HG03521 (cell line): ENCODE results near the gene RABL6.
A peak's percentile ranks its signal among the peaks of the same experiment; 100 is the strongest.
"Not testable (repeated sequence)": the region's sequence is repeated elsewhere in the genome, so short reads cannot be mapped to it uniquely, and the experiment has no call there.

ENCODE experiments used
- ATAC-seq: cut with Tn5 transposase; IDR thresholded peaks from one replicate; pipeline ENCODE4 v1.9.1; 2021; ENCODE audit warnings: mild to moderate bottlenecking, moderate library complexity; ENCODE audit not compliant: unreplicated experiment

RABL6 gene

DNA sequence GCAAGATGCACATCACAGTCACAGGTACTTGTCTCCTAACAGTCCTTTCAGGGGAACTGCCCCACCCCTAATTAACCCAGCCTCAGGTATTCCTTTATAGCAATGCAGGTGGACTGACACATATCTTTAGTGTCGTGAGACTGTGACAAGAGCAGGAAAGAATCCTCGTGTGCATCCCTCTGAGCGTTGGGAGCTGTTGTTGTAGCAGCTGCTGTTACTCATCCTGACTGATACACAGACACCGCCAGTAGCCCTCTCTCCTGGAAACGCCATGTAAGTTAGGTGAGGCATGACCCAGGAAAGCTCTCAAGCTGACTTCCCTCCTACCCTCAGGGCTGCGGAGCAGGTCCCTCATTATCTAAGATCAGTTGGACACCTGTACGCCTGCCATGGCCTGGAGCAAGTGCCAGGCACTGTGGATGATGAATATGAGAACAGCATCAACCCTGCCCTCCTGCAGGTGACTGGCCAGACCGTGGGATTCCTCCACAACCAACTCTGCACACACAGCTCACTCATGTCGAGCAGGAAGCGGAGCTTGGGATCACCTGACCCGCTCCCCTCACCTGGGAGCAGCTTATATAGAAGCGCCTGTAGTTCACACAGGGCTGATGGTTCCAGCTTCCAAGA lies 33.2 kb upstream of the RABL6 start:
- no peak for ATAC-seq

DNA sequence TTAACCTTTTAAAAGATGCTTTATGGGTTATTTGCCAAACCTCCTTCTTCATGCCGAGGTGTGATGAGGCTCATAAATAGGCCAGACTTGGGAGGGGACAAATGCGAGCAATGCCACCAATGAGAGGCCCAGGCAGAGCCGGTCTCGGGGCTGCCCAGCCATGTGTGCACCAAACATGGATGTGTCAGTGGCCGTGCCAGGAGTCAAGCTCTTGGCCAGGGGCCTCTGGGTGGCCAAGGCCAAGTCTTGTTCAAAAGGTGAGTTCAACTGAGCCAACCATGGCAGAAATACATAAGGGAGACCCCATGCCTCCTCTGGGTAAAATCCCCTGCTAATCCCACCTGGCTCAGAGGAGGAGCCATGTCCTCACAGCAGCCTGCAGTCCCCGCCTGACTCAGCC lies 32.6 kb upstream of the RABL6 start:
- no peak for ATAC-seq

DNA sequence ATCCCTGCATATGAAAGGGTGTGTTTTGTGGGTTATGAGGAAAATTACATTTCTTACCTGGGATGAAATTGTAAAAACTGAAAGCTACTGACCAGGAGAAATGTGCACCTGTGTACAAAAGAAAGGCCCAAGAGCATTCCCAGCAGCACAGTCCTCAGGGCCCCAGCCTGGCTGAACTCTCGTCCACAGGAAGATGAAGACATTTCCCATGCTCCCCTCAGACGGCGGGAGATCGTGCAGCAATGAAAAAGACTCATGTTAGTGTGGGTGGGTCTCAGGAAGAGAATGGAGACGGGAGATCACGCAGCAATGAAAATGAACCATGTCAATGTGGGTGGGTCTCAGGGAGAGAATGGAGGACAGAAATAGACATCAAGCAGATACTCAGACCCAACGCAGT lies 30.8 kb upstream of the RABL6 start:
- ATAC-seq: no peak

DNA sequence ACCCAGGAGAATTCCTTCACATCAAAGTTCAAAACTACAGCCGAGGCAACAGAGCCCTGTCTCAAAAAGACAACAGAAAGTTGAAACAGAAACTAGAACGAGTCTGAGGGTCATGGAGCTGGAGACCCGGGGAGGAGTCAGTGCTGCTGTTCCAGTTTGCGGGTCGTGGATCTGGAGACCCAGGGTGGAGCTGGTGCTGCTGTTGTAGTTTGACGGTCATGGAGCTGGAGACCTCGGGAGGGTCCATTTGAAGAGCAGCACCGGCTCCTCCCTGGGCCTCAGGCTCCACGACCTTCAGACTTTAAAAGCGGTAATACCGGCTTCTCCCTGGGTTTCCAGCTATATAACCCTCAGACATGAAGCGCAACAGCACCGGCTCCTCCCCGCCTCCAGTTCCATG lies 30.4 kb upstream of the RABL6 start:
- ATAC-seq: no peak

DNA sequence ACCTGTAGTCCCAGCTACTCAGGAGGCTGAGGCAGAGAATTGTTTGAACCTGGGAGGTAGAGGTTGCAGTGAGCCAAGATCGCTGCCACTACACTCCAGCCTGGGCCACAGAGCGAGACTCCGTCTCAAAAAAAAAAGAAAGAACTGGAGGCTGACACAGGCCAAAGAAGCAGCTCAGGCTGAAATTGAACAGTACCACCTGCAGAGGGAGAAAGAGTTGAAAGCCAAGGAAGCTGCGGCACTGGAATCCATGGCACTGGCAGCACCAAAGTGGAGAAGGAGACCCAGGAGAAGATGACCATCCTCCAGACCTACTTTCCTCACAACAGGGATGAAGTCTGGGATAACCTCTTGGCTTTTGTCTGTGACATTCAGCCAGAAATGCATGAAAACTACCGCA lies 27.9 kb upstream of the RABL6 start:
- ATAC-seq: no peak

DNA sequence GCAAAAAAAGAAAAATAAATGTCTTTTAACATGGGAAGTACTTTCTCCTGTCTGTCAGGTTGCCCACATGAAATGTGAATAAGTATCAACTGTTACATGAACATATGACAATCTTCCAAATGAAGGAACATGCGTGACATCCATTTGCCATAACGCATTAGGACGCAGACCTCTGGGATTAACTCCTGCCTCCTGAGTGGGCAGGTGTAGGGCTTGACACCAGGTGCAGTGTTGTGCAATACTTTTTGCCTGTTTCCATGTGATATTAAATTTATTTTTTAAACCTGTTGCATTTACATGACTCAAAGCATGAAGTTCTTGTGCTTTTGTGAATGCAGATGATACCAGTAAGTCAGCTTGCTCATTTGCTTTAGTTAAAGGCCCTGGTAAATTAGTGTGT lies 25.3 kb upstream of the RABL6 start:
- ATAC-seq: no peak

DNA sequence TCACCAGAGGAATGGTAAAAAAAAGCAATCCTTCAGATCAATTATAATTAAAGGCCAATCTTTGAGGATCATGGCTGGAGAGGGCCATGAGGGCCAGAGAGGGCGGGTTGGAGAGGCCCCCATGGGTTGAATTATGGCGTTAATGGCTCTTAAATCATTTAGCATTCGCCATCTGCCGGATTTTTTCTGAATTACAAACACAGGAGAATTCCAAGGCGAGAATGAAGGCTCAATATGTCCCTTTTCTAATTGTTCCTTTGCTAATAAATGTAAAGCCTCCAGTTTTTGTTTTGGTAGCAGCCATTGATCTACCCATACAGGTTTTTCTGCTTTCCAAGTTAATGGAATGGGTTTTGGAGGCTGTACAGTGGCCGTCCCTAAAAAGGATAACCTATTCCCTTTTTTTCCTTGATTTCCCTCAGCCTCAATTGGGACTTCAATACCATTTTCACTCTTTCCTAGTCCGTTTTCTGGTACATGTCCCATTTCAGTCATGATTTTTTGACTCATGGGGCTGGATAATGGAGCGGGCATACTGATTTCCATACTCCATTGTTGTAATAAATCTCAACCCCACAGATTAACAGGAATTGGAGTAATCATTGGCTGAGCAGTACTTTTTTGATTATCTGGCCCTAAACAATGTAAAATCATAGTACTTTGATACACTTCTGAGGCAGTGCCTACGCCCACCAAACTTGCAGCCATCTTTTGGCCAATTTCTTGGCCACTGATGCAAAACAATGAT lies 23.3 kb upstream of the RABL6 start:
- ATAC-seq: no peak

DNA sequence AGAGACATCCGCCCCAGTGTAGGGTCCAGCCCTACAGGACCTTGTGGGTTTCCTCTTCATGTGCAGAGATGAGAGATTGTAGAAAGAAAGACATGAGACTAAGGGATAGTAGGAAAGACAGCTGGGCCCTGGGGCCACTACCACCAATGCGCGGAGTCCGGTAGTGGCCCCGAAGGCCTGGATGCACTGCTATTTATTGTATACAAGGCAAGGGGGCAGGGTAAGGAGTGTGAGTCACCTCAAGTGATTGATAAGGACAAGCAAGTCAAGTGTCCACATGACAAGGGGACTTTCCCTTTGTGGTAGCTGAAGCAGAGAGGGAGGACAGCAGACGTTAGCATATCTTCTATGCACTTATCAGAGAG lies 22.8 kb upstream of the RABL6 start:
- ATAC-seq: no peak

DNA sequence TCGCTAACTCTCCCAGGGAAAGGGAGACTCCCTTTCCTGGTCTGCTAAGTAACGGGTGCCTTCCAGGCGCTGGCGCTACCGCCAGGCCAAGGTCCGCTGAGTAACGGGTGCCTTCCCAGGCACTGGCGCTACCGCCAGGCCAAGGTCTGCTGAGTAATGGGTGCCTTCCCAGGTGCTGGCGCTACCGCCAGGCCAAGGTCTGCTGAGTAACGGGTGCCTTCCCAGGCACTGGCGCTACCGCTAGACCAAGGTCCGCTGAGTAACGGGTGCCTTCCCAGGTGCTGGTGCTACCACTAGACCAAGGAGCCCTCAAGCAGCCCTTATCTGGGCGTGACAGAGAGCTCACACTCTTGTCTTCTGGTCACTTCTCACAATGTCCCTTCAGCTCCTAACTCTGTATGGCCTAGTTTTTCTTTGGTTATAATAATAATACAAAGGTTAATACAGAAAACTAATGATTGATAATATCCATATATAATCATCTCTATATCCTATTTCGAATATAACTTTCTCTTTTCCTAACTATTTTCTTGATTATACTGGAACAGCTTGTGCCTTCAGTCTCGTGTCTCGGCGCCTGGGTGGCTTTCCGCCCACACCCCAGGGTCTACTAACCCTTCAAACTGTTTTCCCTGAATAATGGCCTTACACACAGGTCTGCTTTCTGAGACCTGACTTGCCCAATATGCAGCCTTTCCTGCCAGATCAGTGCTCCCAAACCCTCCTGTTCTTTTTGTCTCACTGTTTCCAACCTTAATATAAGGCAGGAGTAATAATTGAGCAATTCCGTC lies 22.0 kb upstream of the RABL6 start:
- not testable (repeated sequence) for ATAC-seq

DNA sequence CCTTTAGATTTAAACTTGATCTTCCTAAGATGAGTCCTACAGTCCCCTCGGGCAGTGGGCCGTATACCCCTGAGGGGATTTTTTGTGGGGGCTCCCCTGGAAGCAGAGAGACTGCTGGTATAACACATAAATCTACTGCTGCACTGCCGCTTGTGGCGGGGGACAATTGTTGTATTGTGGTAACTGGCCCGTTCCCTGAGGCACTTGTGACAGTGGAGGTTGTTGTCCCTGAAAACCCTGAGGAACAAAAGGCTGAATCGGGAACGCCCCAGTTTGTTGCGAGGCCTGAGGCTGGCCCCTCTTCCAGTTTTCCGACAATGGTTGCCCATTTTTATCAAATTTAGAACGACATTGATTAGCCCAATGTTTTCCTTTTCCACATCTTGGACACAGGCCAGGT lies 21.3 kb upstream of the RABL6 start:
- ATAC-seq: no peak

DNA sequence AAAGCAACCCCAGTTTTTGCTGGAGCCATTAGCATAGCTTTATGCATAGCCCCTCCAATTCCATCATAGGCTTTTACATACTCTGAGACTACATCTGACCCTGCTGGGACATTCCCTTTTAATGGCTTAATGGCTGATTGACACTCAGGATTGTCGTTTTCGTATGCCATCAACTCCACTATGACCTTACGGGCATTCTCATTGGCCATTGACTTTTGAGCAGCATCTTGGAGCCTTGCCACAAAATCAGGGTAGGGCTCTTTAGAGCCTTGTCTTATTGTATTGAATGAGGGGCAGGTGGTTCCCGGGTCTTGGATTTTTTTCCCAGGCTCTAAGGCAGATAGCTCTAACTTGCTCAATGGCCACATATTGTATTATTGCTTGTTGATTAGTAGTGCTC lies 20.8 kb upstream of the RABL6 start:
- ATAC-seq: not testable (repeated sequence)

DNA sequence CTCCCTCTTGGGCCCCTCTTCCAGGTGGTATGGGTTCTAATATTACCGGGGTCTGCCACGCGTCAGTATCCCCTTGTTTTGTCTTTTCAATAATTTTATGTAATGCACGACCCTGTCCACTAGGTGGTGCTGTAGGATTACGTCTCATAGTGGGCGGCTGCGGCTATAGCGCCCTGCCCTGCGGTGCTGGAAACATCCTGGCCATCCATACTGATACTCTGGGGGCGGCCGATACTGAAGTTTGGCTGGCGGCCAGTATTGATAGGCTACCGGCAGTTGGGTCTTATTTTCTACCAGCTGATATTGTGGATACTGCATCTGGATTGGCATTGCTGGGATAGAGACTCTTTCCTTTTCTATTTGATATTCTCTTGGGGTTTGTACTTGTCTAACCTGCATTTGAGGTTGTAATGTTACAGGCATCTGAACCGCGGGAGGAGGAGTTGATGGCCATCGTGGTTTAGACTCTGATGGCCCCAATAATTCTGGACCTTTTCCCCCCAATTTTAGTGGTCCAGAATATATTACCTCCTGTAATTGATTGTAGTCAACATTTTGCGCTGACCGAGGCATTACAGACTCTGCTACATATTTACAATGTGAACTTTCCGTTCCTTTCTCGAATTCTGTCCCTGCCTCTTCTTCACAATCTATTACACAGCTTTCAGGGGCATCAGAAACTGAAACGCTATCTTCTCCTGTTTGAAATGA lies 19.9 kb upstream of the RABL6 start:
- no peak for ATAC-seq

DNA sequence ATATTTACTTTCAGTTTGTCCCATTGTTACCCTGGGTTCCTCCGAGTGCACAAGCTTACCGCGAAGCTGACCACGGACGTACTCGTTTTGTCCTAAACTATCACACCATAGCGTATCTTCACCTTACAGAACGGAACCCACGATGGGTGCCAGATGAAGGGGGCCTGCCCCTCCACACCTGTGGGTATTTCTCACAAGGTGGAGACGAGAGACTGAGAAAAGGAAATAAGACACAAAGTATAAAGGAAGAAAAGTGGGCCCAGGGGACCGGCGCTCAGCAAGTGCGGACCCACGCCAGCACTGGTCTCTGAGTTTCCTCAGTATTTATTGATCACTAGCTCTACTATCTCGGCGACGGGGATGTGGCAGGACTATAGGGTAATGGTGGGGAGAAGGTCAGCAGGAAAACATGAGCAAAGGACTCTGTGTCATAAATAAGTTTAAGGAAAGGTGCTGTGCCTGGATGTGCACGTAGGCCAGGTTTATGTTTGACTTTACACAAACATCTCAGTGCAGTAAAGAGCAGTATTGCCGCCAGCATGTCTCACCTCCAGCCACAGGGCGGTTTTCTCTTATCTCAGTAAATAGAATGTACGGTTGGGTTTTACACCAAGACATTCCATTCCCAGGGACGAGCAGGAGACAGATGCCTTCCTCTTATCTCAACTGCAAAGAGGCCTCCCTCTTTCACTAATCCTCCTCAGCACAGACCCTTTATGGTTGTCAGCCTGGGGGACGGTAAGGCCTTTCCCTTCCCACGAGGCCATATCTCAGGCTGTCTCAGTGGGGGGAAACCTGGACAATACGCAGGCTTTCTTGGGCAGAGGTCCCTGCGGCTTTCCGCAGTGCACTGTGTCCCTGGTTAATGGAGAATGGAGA lies 18.9 kb upstream of the RABL6 start:
- not testable (repeated sequence) for ATAC-seq

DNA sequence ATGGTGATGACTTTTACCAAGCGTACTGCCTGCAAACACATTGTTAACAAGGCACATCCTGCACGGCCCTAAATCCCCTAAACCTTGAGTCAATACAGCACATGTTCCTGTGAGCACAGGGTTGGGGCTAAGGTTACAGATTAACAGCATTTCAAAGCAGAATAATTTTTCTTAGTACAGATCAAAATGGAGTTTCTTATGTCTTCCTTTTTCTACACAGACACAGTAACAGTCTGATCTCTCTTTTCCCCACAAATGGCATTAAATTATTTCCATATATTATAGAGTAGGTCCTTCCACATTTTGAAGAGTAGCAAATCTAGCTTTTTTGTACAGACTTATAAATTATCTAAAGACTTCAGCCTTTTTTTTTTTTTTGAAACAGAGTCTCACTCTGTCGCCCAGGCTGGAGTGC lies 18.2 kb upstream of the RABL6 start:
- no peak for ATAC-seq

DNA sequence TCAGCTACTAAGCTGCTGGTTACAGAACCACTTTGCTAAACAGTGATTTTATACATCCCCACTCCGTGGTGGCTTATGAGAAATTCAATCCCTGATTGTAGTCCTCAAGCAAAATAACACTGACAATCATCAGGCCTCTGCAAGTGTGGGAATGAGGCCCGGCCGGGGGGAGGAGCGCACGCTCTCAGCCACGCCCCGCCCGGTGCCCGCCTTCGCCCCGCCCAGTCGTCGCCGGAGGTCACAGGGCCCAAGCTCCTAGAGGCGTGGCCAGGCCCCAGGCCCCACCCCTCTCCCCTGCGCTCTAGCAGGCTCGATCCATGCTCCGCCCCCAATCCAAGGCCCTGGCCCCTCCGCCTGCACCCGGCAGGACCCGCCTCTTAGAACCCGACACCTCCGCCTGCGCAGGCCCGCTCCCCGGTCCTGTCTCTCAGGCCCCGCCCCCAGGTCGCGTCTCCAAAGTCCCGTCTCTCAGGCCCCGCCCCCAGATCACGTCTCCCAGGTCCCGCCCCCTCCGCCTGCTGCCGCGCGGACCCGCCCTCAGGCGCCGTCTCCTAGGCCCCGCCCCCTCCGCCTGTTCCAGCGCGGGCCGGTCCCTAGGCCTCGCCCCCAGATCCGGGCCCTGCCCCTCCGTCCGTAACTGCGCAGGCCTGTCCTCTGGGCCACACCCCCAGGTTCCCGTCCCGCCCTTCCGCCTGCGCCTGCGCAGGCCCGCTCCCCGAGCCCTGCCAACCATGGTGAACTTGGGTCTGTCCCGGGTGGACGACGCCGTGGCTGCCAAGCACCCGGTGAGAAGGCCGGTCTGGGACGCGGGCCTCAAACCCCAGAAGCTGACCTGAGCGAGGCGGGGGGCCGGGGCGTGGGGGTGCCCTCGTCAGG lies 16.9 kb upstream of the RABL6 start, which contains the start of gene TMEM141:
Gene TMEM141, plus strand, starts transcription at position 705 of the 876 bp plus-strand sequence. Its CDS starts 27 bp downstream, at position 732.
- ATAC-seq: peak; percentile 83

DNA sequence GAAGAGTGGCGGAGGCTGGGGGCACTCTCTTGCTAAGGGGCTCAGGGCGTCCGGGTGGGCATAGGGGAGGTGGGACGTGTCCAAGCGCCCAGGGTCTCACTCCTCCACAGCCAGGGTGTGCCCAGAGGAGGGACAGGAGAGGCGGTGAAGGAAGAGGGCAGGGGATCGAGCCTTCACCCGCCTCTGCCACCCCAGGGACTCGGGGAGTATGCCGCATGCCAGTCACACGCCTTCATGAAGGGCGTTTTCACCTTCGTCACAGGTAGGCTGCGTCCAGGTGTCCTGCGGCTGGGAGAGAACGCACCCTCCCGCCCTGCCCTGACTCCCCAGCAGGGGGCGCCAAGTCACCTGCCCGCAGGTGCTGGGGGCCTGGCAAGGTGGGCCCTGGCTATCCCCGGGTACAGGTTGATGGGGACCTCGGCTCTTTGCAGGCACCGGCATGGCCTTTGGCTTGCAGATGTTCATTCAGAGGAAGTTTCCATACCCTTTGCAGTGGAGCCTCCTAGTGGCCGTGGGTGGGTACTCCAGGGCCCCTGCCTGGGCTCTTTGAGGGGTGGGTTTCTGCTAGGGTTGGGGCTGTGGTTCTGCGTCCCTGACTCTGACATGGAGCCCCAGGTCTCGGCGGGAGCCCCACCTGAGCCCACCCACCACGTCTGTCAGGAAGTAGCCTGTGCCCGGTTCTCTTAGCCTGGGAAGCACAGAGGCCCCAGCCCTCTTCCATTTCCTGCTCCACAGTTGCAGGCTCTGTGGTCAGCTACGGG lies 16.1 kb upstream of the RABL6 start:
- no peak for ATAC-seq

DNA sequence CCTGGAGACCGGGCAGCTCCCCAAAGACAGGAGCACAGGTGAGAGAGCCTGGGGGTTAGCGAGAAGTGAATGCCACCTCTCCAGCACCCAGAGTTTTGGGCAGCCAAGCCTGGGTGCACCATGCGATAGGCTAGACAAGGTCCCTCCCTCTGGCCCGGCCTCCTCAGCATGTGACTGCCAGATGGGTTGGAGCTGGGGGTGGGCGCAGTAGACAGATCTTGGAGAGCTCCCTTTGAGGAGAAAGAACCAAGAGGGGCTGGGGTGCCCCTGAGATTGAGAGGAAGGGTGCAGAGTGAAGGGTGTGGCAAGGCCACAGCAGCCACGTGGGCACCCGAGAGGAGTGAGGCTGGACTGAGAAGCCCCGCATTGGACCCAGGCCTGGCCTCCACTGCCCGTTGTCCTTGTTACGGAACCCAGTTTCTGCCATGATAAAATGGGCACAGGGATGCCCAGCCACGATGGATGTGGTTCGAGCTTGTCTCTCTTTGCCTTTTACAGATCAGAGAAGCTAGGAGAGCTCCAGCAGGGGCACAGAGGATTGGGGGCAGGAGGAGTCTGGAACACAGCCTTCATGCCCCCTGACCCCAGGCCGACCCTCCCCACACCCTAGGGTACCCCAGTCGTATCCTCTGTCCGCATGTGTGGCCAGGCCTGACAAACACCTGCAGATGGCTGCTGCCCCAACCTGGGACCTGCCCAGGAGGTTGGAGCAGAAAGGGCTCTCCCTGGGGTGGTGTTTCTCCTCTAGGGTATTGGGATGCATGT lies 15.2 kb upstream of the RABL6 start:
- no peak for ATAC-seq
